GM21526 (cell line): Measurements from ENCODE around the gene FLYWCH1.

Experiments used
- ATAC-seq: cut with Tn5 transposase; IDR thresholded peaks from one replicate; pipeline ENCODE4 v1.9.1; 2021; ENCODE audit warnings: moderate library complexity; ENCODE audit not compliant: unreplicated experiment, low FRiP score

Gene FLYWCH1

GRCh38 chr16:2979669-2980226, 68.0 kb downstream of the FLYWCH1 start:
- ATAC-seq: no peak

- peak; percentile 60 for ATAC-seq
These were observed 68.8 kb downstream of the FLYWCH1 start, which contains the start of gene PKMYT1 for GRCh38 chr16:2980227-2981176. PKMYT1 (minus strand) TSS chr16:2980446; CDS start chr16:2979657, 789 bp downstream.

GRCh38 chr16:2981177-2981898, 69.6 kb downstream of the FLYWCH1 start:
- ATAC-seq: no peak

GRCh38 chr16:2981899-2982250, 70.1 kb downstream of the FLYWCH1 start:
- ATAC-seq: no peak

- ATAC-seq: no peak
These were observed 70.7 kb downstream of the FLYWCH1 start for GRCh38 chr16:2982402-2982801.

- ATAC-seq: no peak
These were observed 72.0 kb downstream of the FLYWCH1 start for GRCh38 chr16:2983706-2984136.

GRCh38 chr16:2985462-2985861, 73.7 kb downstream of the FLYWCH1 start:
- ATAC-seq: no peak

- no peak for ATAC-seq
These were observed 74.2 kb downstream of the FLYWCH1 start for GRCh38 chr16:2985893-2986355.

- ATAC-seq: no peak
These were observed 75.0 kb downstream of the FLYWCH1 start for GRCh38 chr16:2986623-2987188.

- ATAC-seq: no peak
These were observed 75.6 kb downstream of the FLYWCH1 start for GRCh38 chr16:2987286-2987685.

- no peak for ATAC-seq
These were observed 76.1 kb downstream of the FLYWCH1 start for GRCh38 chr16:2987833-2988232.

GRCh38 chr16:2988590-2989099, 76.9 kb downstream of the FLYWCH1 start:
- ATAC-seq: no peak

GRCh38 chr16:2990891-2991290, 79.2 kb downstream of the FLYWCH1 start:
- ATAC-seq: no peak

- ATAC-seq: no peak
These were observed 80.0 kb downstream of the FLYWCH1 start for GRCh38 chr16:2991566-2992261.

GRCh38 chr16:2992383-2993081, 80.8 kb downstream of the FLYWCH1 start:
- ATAC-seq: no peak

GRCh38 chr16:2996298-2996697, 84.6 kb downstream of the FLYWCH1 start:
- no peak for ATAC-seq

GRCh38 chr16:2999929-3000328, 88.2 kb downstream of the FLYWCH1 start:
- no peak for ATAC-seq

- no peak for ATAC-seq
These were observed 88.8 kb downstream of the FLYWCH1 start for GRCh38 chr16:3000540-3000939.
